Ishikawa (cell line): ENCODE data around the gene MFRP.

Experiments
- CEBPB ChIP-seq: IDR thresholded peaks from 2 replicates; pipeline ENCODE4 v1.6.1; 2012
- CREB1 ChIP-seq: IDR thresholded peaks from 2 replicates; pipeline ENCODE4 v1.6.1; 2012; ENCODE audit warnings: low read depth
- EGR1 ChIP-seq: IDR thresholded peaks from 2 replicates; pipeline ENCODE4 v1.6.1; 2012
- EP300 ChIP-seq: IDR thresholded peaks from 2 replicates; pipeline ENCODE4 v1.6.1; 2012; ENCODE audit warnings: borderline replicate concordance
- FOXM1 ChIP-seq: IDR thresholded peaks from 2 replicates; pipeline ENCODE4 v1.6.1; 2012; ENCODE audit warnings: low read depth, borderline replicate concordance
- MAX ChIP-seq: IDR thresholded peaks from 2 replicates; pipeline ENCODE4 v1.6.1; 2012
- NFIC ChIP-seq: IDR thresholded peaks from 2 replicates; pipeline ENCODE4 v1.6.1; 2012
- RAD21 ChIP-seq: IDR thresholded peaks from 2 replicates; pipeline ENCODE4 v1.6.1; 2012; ENCODE audit warnings: low read depth
- REST ChIP-seq: IDR thresholded peaks from 2 replicates; pipeline ENCODE4 v1.6.1; 2012; ENCODE audit warnings: low read depth, mild to moderate bottlenecking
- TAF1 ChIP-seq: IDR thresholded peaks from 2 replicates; pipeline ENCODE4 v1.6.1; 2012; ENCODE audit warnings: low read depth, mild to moderate bottlenecking
- TCF12 ChIP-seq: IDR thresholded peaks from 2 replicates; pipeline ENCODE4 v1.6.1; 2012; ENCODE audit warnings: low read depth
- TEAD4 ChIP-seq: IDR thresholded peaks from 2 replicates; pipeline ENCODE4 v1.6.1; 2012
- USF1 ChIP-seq: IDR thresholded peaks from 2 replicates; pipeline ENCODE4 v1.6.1; 2012
- YY1 ChIP-seq: IDR thresholded peaks from 2 replicates; pipeline ENCODE4 v1.6.1; 2012; ENCODE audit warnings: low read depth
- ZBTB7A ChIP-seq: IDR thresholded peaks from 2 replicates; pipeline ENCODE4 v1.6.1; 2012; ENCODE audit warnings: low read depth

Gene MFRP

GRCh38 chr11:119361056-119361787 is 14.7 kb upstream of the MFRP start:
- TF ChIP-seq RAD21: peak; percentile 20; the same call in 1 of the 2 replicates
- TF ChIP-seq TEAD4: peak; percentile 81
- TF ChIP-seq REST: no peak
- TF ChIP-seq NFIC: peak; percentile 27; the same call in 1 of the 2 replicates
- peak; percentile 41; the same call in 1 of the 2 replicates for TF ChIP-seq YY1
- no peak for TF ChIP-seq USF1
- TF ChIP-seq EGR1: peak; percentile 66
- peak; percentile 43; the same call in 1 of the 2 replicates for TF ChIP-seq FOXM1
- TF ChIP-seq MAX: peak; percentile 56
- peak; percentile 72; the same call in 1 of the 2 replicates for TF ChIP-seq EP300
- no peak for TF ChIP-seq TAF1
- TF ChIP-seq CEBPB: no peak
- no peak for TF ChIP-seq ZBTB7A
- no peak for TF ChIP-seq CREB1
- peak; percentile 82 for TF ChIP-seq TCF12

GRCh38 chr11:119359365-119360214 is 13.1 kb upstream of the MFRP start:
- TF ChIP-seq ZBTB7A: no peak
- TF ChIP-seq NFIC: no peak
- no peak for TF ChIP-seq EP300
- TF ChIP-seq USF1: no peak
- no peak for TF ChIP-seq MAX
- TF ChIP-seq TAF1: no peak
- no peak for TF ChIP-seq TEAD4
- TF ChIP-seq REST: no peak
- TF ChIP-seq CEBPB: no peak
- no peak for TF ChIP-seq YY1
- no peak for TF ChIP-seq EGR1

- no peak for TF ChIP-seq FOXM1
- no peak for TF ChIP-seq CEBPB
- no peak for TF ChIP-seq TEAD4
- TF ChIP-seq TCF12: no peak
- no peak for TF ChIP-seq ZBTB7A
Observed at GRCh38 chr11:119357074-119357473, 10.6 kb upstream of the MFRP start.

- TF ChIP-seq TAF1 (peak; percentile 26; the same call in 1 of the 2 replicates), ZBTB7A (peak; percentile 94), RAD21 (peak; percentile 86), CREB1 (no peak), MAX (peak; percentile 1; the same call in 1 of the 2 replicates), EP300 (peak; percentile 17; the same call in 1 of the 2 replicates), NFIC (peak; percentile 76), USF1 (no peak)
Observed at GRCh38 chr11:119356349-119357031, 10.0 kb upstream of the MFRP start.
